ENCODE data around the gene HTRA3. TPM values are rescaled to one million over a fixed set of nuclear protein-coding genes. Genes with fewer than 3 reads are reported as not detected.
A peak's percentile ranks its signal among the peaks of the same experiment; 100 is the strongest.
"Not testable (repeated sequence)": the region's sequence is repeated elsewhere in the genome, so short reads cannot be mapped to it uniquely, and the experiment has no call there.

Gene HTRA3
- total and polyA plus RNA-seq, 8 donors, result 0.56 to 15.6 (median 2.7) TPM

DNA sequence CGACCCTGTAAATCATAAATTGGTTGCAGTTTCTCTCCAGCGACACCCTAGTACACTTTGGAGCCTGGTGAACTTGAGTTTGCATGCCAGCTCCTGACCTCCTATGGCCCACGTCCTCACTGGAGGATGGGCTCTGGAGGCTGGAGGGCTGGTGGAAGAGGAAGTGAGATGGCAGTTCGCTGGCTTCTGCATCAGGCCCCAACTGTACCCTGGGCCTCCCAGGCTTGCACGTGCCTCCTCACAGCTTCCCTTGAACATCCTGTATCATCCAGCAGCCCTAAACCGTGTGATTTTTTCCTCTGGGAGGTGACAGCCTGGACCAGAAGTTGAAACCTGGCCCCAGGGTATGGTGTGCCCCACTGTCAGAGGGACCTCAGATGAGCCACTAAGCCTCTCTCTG, 78.5 kb downstream of the HTRA3 start:
- no peak overlapping the region for H3K4me3 ChIP-seq
- FAIRE-seq (no peak), DNase-seq (peak in 1 of 6 donors; percentile 15), ATAC-seq (no peak)
- H3K36me3 ChIP-seq, result no peaks in the 10 kb centered on the region
- WGBS, 2 donors, result 52 to 53% methylated on average over 6 of the region's 6 CpGs
- TF ChIP-seq, protein P1, sequence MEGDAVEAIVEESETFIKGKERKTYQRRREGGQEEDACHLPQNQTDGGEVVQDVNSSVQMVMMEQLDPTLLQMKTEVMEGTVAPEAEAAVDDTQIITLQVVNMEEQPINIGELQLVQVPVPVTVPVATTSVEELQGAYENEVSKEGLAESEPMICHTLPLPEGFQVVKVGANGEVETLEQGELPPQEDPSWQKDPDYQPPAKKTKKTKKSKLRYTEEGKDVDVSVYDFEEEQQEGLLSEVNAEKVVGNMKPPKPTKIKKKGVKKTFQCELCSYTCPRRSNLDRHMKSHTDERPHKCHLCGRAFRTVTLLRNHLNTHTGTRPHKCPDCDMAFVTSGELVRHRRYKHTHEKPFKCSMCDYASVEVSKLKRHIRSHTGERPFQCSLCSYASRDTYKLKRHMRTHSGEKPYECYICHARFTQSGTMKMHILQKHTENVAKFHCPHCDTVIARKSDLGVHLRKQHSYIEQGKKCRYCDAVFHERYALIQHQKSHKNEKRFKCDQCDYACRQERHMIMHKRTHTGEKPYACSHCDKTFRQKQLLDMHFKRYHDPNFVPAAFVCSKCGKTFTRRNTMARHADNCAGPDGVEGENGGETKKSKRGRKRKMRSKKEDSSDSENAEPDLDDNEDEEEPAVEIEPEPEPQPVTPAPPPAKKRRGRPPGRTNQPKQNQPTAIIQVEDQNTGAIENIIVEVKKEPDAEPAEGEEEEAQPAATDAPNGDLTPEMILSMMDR (IDR thresholded peaks at IDR 0.05), result no peak
- H3K27ac ChIP-seq, result no peak overlapping the region
- no peaks in the 10 kb centered on the region for H3K4me1 ChIP-seq
- intact Hi-C loops (cut with DNase I), result no loop called here
- H3K27me3 ChIP-seq, result no peaks in the 10 kb centered on the region
- H3K9me3 ChIP-seq, result no peaks in the 10 kb centered on the region

DNA sequence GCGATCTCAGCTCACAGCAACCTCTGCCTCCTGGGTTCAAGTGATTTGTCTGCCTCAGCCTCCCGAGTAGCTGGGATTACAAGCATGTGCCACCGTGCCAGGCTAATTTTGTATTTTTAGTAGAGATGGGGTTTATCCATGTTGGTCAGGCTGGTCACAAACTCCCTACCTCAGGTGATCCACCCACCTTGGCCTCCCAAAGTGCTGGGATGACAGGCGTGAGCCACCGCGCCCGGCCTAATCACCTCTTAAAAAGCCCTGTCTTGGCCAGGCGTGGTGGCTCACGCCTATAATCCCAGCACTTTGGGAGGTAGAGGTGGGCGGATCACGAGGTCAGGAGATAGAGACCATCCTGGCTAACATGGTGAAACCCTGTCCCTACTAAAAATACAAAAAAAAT, 79.7 kb downstream of the HTRA3 start:
- H3K27me3 ChIP-seq; intact Hi-C loops (cut with DNase I); H3K36me3 ChIP-seq; H3K4me1 ChIP-seq; ATAC-seq; H3K9me3 ChIP-seq; FAIRE-seq; H3K4me3 ChIP-seq; H3K27ac ChIP-seq: not testable (repeated sequence)
- DNase-seq, result peak in 1 of 6 donors; percentile 11
- 82 to 89% methylated on average over 11 of the region's 11 CpGs for WGBS, 2 donors

DNA sequence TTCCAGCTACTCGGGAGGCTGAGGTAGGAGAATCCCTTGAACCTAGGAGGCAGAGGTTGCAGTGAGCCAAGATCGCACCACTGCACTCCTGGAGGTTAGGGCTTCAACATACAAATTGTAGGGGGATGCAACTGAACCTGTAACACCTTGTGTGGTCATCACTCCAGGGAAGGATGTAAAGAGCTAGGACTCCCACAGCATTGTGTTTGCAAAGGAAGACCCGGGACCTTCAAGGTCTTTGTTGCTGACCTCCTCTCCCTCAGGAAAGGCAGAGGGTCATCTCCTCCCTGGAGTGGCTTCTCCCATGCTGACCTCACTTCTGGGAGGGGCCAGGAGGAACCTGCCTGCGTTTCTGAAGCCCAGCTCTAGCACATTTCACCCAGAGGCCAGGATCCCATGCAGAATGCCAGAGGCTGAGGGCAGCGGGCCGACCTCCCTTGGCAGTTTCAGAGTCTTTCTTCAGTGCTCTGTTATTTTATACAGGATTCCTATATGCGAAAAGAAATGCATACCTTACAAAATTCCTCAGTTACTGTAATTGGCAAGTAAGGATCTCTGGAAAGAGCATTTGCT, 80.2 kb downstream of the HTRA3 start:
- WGBS, 2 donors, result 63 to 72% methylated on average over 7 of the region's 7 CpGs

DNA sequence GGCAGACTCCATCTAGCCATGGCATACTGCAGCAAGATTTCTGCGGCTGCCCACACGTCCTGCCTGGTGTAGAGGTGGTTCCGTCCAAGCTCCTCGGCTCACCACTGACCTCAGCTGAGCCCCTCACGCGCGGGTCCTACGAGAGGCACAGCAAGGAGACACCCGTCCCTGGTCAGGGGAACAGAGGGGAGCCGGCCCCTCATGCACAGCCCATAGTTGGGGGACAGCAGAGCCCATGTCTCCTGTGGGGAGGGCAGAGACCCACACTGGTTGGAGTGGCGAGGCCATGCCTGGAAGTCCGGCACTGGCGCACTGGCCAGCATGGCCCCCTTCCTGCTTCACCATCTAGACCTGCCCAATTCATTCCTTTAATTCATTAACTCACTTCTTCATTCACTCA, 80.8 kb downstream of the HTRA3 start:
- intact Hi-C loops (cut with DNase I), result no loop called here
- 81 to 91% methylated on average over 13 of the region's 13 CpGs for WGBS, 2 donors
- DNase-seq, result peak in 1 of 6 donors; percentile 22
- TF ChIP-seq, protein P1 (IDR thresholded peaks at IDR 0.05), result no peak
- ATAC-seq, result no peak
- Histone ChIP-seq H3K36me3 (no peaks in the 10 kb centered on the region), H3K9me3 (no peaks in the 10 kb centered on the region), H3K4me1 (no peaks in the 10 kb centered on the region), H3K4me3 (no peak overlapping the region), H3K27ac (no peak overlapping the region), H3K27me3 (no peaks in the 10 kb centered on the region)
- FAIRE-seq, result no peak

More for the DNA sequence above, 80.2 kb downstream of the HTRA3 start:
- no peak overlapping the region for H3K4me3 ChIP-seq
- H3K27ac ChIP-seq, result no peak overlapping the region
- no peak for ATAC-seq
- DNase-seq, result peak in 1 of 6 donors; percentile 34
- no peaks in the 10 kb centered on the region for H3K4me1 ChIP-seq
- intact Hi-C loops (cut with DNase I), result no loop called here
- no peaks in the 10 kb centered on the region for H3K27me3 ChIP-seq
- FAIRE-seq, result no peak
- no peaks in the 10 kb centered on the region for H3K36me3 ChIP-seq
- H3K9me3 ChIP-seq, result no peaks in the 10 kb centered on the region
- TF ChIP-seq, protein P1 (IDR thresholded peaks at IDR 0.05), result no peak

DNA sequence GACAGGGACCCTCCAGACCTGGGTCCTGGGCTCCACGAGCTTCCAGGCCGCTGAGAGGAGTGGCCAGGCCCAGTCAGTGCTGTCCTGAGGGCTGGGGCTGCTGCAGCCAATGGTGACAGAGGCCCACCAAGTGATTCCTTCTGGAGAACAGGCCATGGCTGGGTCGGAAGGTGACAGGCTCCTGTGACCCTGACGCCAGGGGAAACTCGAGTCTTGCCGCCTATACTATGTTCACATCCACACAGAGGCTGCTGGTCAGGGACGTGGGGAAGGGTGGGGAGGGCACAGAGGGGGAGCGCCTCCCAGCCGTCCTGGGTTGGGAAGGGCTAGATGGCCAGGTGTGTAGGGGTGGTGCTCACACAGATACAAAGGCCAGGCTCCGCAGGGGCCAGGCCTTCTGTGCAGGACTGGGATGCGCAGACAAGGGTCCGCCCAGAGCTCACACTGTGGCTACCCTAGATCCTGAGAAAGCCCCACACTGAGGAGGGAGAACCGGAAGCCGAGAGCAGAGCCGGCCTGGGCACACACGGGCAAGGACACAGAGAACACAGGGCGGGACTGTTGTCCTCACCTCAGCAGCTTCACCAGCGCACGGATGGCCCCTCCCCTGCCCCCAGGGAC, 81.4 kb downstream of the HTRA3 start:
- 68 to 70% methylated on average over 19 of the region's 19 CpGs for WGBS, 2 donors
- DNase-seq, result no peak
- FAIRE-seq, result no peak
- H3K27ac ChIP-seq, result no peak overlapping the region
- no peaks in the 10 kb centered on the region for H3K36me3 ChIP-seq
- intact Hi-C loops (cut with DNase I), result no loop called here
- H3K9me3 ChIP-seq, result no peaks in the 10 kb centered on the region
- H3K4me1 ChIP-seq, result no peaks in the 10 kb centered on the region
- no peak for ATAC-seq
- TF ChIP-seq, protein P1 (IDR thresholded peaks at IDR 0.05), result no peak
- no peak overlapping the region for H3K4me3 ChIP-seq
- no peaks in the 10 kb centered on the region for H3K27me3 ChIP-seq
